HEK293 (cell line): ENCODE results near the gene CHST8.
A peak's percentile ranks its signal among the peaks of the same experiment; 100 is the strongest.

ENCODE experiments used
- SP7 ChIP-seq: fragments of 450-650 bp; formaldehyde crosslinking; IDR thresholded peaks from 2 replicates; pipeline ENCODE4 v1.5.1; 2016; ENCODE audit warnings: missing biosample characterization, missing genetic modification characterization
- YY1 ChIP-seq: fragments of 450-650 bp; formaldehyde crosslinking; IDR thresholded peaks from 2 replicates; pipeline ENCODE4 v1.5.1; 2018; ENCODE audit warnings: missing biosample characterization, missing genetic modification characterization
- ZBTB17 ChIP-seq: fragments of 450-650 bp; formaldehyde crosslinking; IDR thresholded peaks from 2 replicates; pipeline ENCODE4 v1.5.1; 2016; ENCODE audit warnings: missing biosample characterization, missing genetic modification characterization
- ZBTB21 ChIP-seq: fragments of 450-650 bp; formaldehyde crosslinking; IDR thresholded peaks from 2 replicates; pipeline ENCODE4 v1.5.1; 2017; ENCODE audit warnings: missing biosample characterization, missing genetic modification characterization
- ZFP69B ChIP-seq: fragments of 450-650 bp; formaldehyde crosslinking; IDR thresholded peaks from 2 replicates; pipeline ENCODE4 v1.5.1; 2016; ENCODE audit warnings: missing biosample characterization, missing genetic modification characterization
- ZIC2 ChIP-seq: fragments of 450-650 bp; formaldehyde crosslinking; IDR thresholded peaks from 2 replicates; pipeline ENCODE4 v1.5.1; 2016; ENCODE audit warnings: missing biosample characterization, missing genetic modification characterization
- ZNF202 ChIP-seq: fragments of 450-650 bp; formaldehyde crosslinking; IDR thresholded peaks from 2 replicates; pipeline ENCODE4 v1.5.1; 2016; ENCODE audit warnings: missing biosample characterization, missing genetic modification characterization, borderline replicate concordance
- ZNF223 ChIP-seq: fragments of 450-650 bp; formaldehyde crosslinking; IDR thresholded peaks from 2 replicates; pipeline ENCODE4 v1.5.1; 2016; ENCODE audit warnings: missing biosample characterization, missing genetic modification characterization
- ZNF404 ChIP-seq: fragments of 450-650 bp; formaldehyde crosslinking; IDR thresholded peaks from 2 replicates; pipeline ENCODE4 v1.5.1; 2017; ENCODE audit warnings: missing biosample characterization, missing genetic modification characterization
- ZNF544 ChIP-seq: fragments of 450-650 bp; formaldehyde crosslinking; IDR thresholded peaks from 2 replicates; pipeline ENCODE4 v1.5.0; 2017; ENCODE audit warnings: missing biosample characterization, missing genetic modification characterization
- ZNF558 ChIP-seq: fragments of 450-650 bp; formaldehyde crosslinking; IDR thresholded peaks from 2 replicates; pipeline ENCODE4 v1.5.1; 2016; ENCODE audit warnings: missing biosample characterization, missing genetic modification characterization
- ZNF571 ChIP-seq: fragments of 450-650 bp; formaldehyde crosslinking; IDR thresholded peaks from 2 replicates; pipeline ENCODE4 v1.5.0; 2017; ENCODE audit warnings: missing biosample characterization, missing genetic modification characterization
- ZNF621 ChIP-seq: fragments of 450-650 bp; formaldehyde crosslinking; IDR thresholded peaks from 2 replicates; pipeline ENCODE4 v1.5.1; 2017; ENCODE audit warnings: missing biosample characterization, missing genetic modification characterization
- ZNF670 ChIP-seq: fragments of 450-650 bp; formaldehyde crosslinking; IDR thresholded peaks from 2 replicates; pipeline ENCODE4 v1.5.1; 2016; ENCODE audit warnings: missing biosample characterization, missing genetic modification characterization, low read depth
- ZNF792 ChIP-seq: fragments of 450-650 bp; formaldehyde crosslinking; IDR thresholded peaks from 2 replicates; pipeline ENCODE4 v1.5.1; 2016; ENCODE audit warnings: missing biosample characterization, missing genetic modification characterization
- TF ChIP-seq, protein P1 (sequence below): fragments of 450-650 bp; formaldehyde crosslinking; IDR thresholded peaks from 2 replicates; pipeline ENCODE4 v1.5.1; 2016; ENCODE audit warnings: missing biosample characterization, missing genetic modification characterization
- TF ChIP-seq, protein P2 (sequence below): fragments of 450-650 bp; formaldehyde crosslinking; IDR thresholded peaks from 2 replicates; pipeline ENCODE4 v1.5.1; 2016; ENCODE audit warnings: missing biosample characterization, missing genetic modification characterization, borderline replicate concordance
- TF ChIP-seq, protein P3 (sequence below): fragments of 450-650 bp; formaldehyde crosslinking; IDR thresholded peaks from 2 replicates; pipeline ENCODE4 v1.5.1; 2016; ENCODE audit warnings: missing biosample characterization, missing genetic modification characterization
- TF ChIP-seq, protein P4 (sequence below): fragments of 450-650 bp; formaldehyde crosslinking; IDR thresholded peaks from 2 replicates; pipeline ENCODE4 v1.5.1; 2016; ENCODE audit warnings: missing biosample characterization, missing genetic modification characterization, low read depth
- TF ChIP-seq, protein P5 (sequence below): fragments of 450-650 bp; formaldehyde crosslinking; IDR thresholded peaks from 2 replicates; pipeline ENCODE4 v1.5.1; 2016; ENCODE audit warnings: missing biosample characterization, missing genetic modification characterization

The CHST8 gene

DNA sequence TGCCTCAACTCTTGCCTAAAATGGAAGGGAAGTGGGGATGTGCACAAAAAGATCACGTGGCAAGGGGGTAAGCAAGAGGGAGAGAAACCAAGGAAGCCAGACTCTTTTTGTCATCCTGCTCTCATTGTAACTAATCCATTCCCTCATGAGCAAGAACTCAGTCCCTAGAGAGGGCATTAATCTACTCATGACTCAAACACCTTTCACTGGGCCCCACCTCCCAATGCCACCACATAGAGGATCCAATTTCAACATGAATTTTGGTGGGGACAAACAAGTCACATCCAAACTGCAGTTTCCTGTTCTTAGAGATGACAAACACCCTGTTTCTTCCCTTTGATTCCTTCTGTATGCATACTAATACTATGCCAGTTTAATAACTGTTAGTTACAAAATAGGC, 11.2 kb upstream of the CHST8 start (continued):
- TF ChIP-seq, protein P1, sequence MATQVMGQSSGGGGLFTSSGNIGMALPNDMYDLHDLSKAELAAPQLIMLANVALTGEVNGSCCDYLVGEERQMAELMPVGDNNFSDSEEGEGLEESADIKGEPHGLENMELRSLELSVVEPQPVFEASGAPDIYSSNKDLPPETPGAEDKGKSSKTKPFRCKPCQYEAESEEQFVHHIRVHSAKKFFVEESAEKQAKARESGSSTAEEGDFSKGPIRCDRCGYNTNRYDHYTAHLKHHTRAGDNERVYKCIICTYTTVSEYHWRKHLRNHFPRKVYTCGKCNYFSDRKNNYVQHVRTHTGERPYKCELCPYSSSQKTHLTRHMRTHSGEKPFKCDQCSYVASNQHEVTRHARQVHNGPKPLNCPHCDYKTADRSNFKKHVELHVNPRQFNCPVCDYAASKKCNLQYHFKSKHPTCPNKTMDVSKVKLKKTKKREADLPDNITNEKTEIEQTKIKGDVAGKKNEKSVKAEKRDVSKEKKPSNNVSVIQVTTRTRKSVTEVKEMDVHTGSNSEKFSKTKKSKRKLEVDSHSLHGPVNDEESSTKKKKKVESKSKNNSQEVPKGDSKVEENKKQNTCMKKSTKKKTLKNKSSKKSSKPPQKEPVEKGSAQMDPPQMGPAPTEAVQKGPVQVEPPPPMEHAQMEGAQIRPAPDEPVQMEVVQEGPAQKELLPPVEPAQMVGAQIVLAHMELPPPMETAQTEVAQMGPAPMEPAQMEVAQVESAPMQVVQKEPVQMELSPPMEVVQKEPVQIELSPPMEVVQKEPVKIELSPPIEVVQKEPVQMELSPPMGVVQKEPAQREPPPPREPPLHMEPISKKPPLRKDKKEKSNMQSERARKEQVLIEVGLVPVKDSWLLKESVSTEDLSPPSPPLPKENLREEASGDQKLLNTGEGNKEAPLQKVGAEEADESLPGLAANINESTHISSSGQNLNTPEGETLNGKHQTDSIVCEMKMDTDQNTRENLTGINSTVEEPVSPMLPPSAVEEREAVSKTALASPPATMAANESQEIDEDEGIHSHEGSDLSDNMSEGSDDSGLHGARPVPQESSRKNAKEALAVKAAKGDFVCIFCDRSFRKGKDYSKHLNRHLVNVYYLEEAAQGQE (tag by site-specific recombination), result no peak
- TF ChIP-seq ZNF404 (no peak), SP7 (tag by site-specific recombination) (0 out of 2 replicates have a peak, but pooled peaks have one; percentile 25), ZNF621 (tag by site-specific recombination) (no peak), ZNF571 (tag by site-specific recombination) (no peak), YY1 (no peak), ZNF792 (tag by site-specific recombination) (no peak), ZIC2 (tag by site-specific recombination) (no peak), ZBTB17 (tag by site-specific recombination) (no peak), ZNF670 (no peak), ZBTB21 (tag by site-specific recombination) (0 out of 2 replicates have a peak, but pooled peaks have one; percentile 9), ZFP69B (tag by site-specific recombination) (peak; percentile 88), ZNF202 (tag by site-specific recombination) (no peak), ZNF558 (tag by site-specific recombination) (no peak), ZNF544 (no peak), ZNF223 (tag by site-specific recombination) (no peak)
- TF ChIP-seq, protein P2, sequence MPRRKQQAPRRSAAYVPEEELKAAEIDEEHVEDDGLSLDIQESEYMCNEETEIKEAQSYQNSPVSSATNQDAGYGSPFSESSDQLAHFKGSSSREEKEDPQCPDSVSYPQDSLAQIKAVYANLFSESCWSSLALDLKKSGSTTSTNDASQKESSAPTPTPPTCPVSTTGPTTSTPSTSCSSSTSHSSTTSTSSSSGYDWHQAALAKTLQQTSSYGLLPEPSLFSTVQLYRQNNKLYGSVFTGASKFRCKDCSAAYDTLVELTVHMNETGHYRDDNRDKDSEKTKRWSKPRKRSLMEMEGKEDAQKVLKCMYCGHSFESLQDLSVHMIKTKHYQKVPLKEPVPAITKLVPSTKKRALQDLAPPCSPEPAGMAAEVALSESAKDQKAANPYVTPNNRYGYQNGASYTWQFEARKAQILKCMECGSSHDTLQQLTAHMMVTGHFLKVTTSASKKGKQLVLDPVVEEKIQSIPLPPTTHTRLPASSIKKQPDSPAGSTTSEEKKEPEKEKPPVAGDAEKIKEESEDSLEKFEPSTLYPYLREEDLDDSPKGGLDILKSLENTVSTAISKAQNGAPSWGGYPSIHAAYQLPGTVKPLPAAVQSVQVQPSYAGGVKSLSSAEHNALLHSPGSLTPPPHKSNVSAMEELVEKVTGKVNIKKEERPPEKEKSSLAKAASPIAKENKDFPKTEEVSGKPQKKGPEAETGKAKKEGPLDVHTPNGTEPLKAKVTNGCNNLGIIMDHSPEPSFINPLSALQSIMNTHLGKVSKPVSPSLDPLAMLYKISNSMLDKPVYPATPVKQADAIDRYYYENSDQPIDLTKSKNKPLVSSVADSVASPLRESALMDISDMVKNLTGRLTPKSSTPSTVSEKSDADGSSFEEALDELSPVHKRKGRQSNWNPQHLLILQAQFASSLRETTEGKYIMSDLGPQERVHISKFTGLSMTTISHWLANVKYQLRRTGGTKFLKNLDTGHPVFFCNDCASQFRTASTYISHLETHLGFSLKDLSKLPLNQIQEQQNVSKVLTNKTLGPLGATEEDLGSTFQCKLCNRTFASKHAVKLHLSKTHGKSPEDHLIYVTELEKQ (tag by site-specific recombination), result no peak
- TF ChIP-seq, protein P3, sequence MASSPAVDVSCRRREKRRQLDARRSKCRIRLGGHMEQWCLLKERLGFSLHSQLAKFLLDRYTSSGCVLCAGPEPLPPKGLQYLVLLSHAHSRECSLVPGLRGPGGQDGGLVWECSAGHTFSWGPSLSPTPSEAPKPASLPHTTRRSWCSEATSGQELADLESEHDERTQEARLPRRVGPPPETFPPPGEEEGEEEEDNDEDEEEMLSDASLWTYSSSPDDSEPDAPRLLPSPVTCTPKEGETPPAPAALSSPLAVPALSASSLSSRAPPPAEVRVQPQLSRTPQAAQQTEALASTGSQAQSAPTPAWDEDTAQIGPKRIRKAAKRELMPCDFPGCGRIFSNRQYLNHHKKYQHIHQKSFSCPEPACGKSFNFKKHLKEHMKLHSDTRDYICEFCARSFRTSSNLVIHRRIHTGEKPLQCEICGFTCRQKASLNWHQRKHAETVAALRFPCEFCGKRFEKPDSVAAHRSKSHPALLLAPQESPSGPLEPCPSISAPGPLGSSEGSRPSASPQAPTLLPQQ (tag by site-specific recombination), result peak; percentile 90
- TF ChIP-seq, protein P4, sequence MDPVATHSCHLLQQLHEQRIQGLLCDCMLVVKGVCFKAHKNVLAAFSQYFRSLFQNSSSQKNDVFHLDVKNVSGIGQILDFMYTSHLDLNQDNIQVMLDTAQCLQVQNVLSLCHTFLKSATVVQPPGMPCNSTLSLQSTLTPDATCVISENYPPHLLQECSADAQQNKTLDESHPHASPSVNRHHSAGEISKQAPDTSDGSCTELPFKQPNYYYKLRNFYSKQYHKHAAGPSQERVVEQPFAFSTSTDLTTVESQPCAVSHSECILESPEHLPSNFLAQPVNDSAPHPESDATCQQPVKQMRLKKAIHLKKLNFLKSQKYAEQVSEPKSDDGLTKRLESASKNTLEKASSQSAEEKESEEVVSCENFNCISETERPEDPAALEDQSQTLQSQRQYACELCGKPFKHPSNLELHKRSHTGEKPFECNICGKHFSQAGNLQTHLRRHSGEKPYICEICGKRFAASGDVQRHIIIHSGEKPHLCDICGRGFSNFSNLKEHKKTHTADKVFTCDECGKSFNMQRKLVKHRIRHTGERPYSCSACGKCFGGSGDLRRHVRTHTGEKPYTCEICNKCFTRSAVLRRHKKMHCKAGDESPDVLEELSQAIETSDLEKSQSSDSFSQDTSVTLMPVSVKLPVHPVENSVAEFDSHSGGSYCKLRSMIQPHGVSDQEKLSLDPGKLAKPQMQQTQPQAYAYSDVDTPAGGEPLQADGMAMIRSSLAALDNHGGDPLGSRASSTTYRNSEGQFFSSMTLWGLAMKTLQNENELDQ, result no peak
- TF ChIP-seq, protein P5, sequence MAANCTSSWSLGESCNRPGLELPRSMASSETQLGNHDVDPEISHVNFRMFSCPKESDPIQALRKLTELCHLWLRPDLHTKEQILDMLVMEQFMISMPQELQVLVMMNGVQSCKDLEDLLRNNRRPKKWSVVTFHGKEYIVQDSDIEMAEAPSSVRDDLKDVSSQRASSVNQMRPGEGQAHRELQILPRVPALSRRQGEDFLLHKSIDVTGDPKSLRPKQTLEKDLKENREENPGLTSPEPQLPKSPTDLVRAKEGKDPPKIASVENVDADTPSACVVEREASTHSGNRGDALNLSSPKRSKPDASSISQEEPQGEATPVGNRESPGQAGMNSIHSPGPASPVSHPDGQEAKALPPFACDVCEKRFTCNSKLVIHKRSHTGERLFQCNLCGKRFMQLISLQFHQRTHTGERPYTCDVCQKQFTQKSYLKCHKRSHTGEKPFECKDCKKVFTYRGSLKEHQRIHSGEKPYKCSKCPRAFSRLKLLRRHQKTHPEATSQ (tag by site-specific recombination), result no peak
